8988T (cell line): Measurements from ENCODE around the gene MPDZ.
"Not testable (repeated sequence)": the region's sequence is repeated elsewhere in the genome, so short reads cannot be mapped to it uniquely, and the experiment has no call there.

ENCODE experiments used
- DNase-seq: peaks from one replicate; pipeline ENCODE4 v3.0.0; 2011

Gene MPDZ

GRCh38 chr9:13266167-13266566 is 13.3 kb downstream of the MPDZ start:
- no peak for DNase-seq

GRCh38 chr9:13264788-13265187 is 14.7 kb downstream of the MPDZ start:
- no peak for DNase-seq

GRCh38 chr9:13263511-13263910 is 16.0 kb downstream of the MPDZ start:
- no peak for DNase-seq

- no peak for DNase-seq
Observed at GRCh38 chr9:13252852-13253251, 26.6 kb downstream of the MPDZ start.

- no peak for DNase-seq
Observed at GRCh38 chr9:13244181-13244580, 35.3 kb downstream of the MPDZ start.

GRCh38 chr9:13241283-13241682 is 38.2 kb downstream of the MPDZ start:
- no peak for DNase-seq

- no peak for DNase-seq
Observed at GRCh38 chr9:13239660-13240059, 39.8 kb downstream of the MPDZ start.

GRCh38 chr9:13239208-13239607 is 40.3 kb downstream of the MPDZ start:
- no peak for DNase-seq

GRCh38 chr9:13234932-13235331 is 44.6 kb downstream of the MPDZ start:
- DNase-seq = no peak

- DNase-seq = no peak
Observed at GRCh38 chr9:13228431-13228830, 51.1 kb downstream of the MPDZ start.

- DNase-seq = no peak
Observed at GRCh38 chr9:13224366-13224765, 55.1 kb downstream of the MPDZ start.

- not testable (repeated sequence) for DNase-seq
Observed at GRCh38 chr9:13222733-13223132, 56.8 kb downstream of the MPDZ start.

- no peak for DNase-seq
Observed at GRCh38 chr9:13221741-13222140, 57.8 kb downstream of the MPDZ start.

GRCh38 chr9:13220837-13221236 is 58.7 kb downstream of the MPDZ start:
- DNase-seq = no peak

- DNase-seq = no peak
Observed at GRCh38 chr9:13215791-13216554, 63.5 kb downstream of the MPDZ start.

- DNase-seq = no peak
Observed at GRCh38 chr9:13213998-13214397, 65.5 kb downstream of the MPDZ start.

GRCh38 chr9:13213337-13213736 is 66.2 kb downstream of the MPDZ start:
- DNase-seq = no peak

- no peak for DNase-seq
Observed at GRCh38 chr9:13210306-13210705, 69.2 kb downstream of the MPDZ start.

- DNase-seq = no peak
Observed at GRCh38 chr9:13209498-13209897, 70.0 kb downstream of the MPDZ start.

- DNase-seq = no peak
Observed at GRCh38 chr9:13205824-13206223, 73.7 kb downstream of the MPDZ start.

- no peak for DNase-seq
Observed at GRCh38 chr9:13190040-13190439, 89.5 kb downstream of the MPDZ start.

- no peak for DNase-seq
Observed at GRCh38 chr9:13189362-13189761, 90.1 kb downstream of the MPDZ start.

- DNase-seq = no peak
Observed at GRCh38 chr9:13186774-13187173, 92.7 kb downstream of the MPDZ start.

- no peak for DNase-seq
Observed at GRCh38 chr9:13186091-13186490, 93.4 kb downstream of the MPDZ start.

- no peak for DNase-seq
Observed at GRCh38 chr9:13181652-13182051, 97.8 kb downstream of the MPDZ start.
